K562 (cell line): ENCODE measurements around the gene MOB3C. TPM values are rescaled to one million over a fixed set of nuclear protein-coding genes. Genes with fewer than 3 reads are reported as not detected.

Source experiments
- ATAC-seq: fragments of 200-7000 bp; cut with Tn5 transposase; 3 replicates; pipeline ENCODE4 v1.9.1; 2020; ENCODE audit warnings: moderate library complexity
- BruUV-seq: library from RNA; stranded (reverse); fragments of 400-500 nt; replicated peaks from 2 replicates; lab custom pipeline; 2021; lab: Mats Ljungman, UMichigan
- CTCF ChIA-PET: fragments of 300-600 bp; formaldehyde crosslinking; extraction: SDS; loops from one replicate; lab custom pipeline; 2021; ENCODE audit warnings: low intra/inter-chr PET ratio; lab: Yijun Ruan, JAX
- POLR2A ChIA-PET: fragments of 300-600, 350-650 bp; sonication (Branson Sonifier 250); formaldehyde crosslinking; extraction: SDS; loops from one replicate; lab custom pipeline; 2021; ENCODE audit warnings: antibody characterized with exemption, inconsistent platforms; lab: Yijun Ruan, JAX
- DNase-seq, 4 experiments: peaks; one replicate each; pipeline versions ENCODE4 v3.0.0 to v3.0.0-alpha.2; 2011 to 2018; ENCODE audit warnings: low spot score in 3 of 4, mixed read lengths in 3 of 4; ENCODE audit errors: extremely low read depth in 1 of 4
- FAIRE-seq: peaks from 2 replicates; lab custom pipeline; 2011; peaks lifted over from hg19 to GRCh38; lab: Jason Lieb, UNC
- H2AFZ ChIP-seq: 2 replicates; pipeline ENCODE4 v1.6.0; 2011; ENCODE audit warnings: low read depth, low read length, control low read depth, inconsistent platforms
- H3K27ac ChIP-seq: fragments of 200-600 bp; 3 replicates; pipeline ENCODE4 v1.8.0; 2011; ENCODE audit warnings: low read depth, mild to moderate bottlenecking, control low read depth, inconsistent platforms, low read length, moderate library complexity, mixed read lengths; ENCODE audit errors: extremely low read depth
- H3K27me3 ChIP-seq, 2 experiments: fragments of 300-600 bp in 1 of 2; 2 replicates in 1 of 2; 3 replicates in 1 of 2; pipeline versions ENCODE4 v1.6.0 to v1.8.0; 2011; ENCODE audit warnings: inconsistent platforms in 2 of 2, low read length in 2 of 2, mild to moderate bottlenecking in 1 of 2, mixed read lengths in 1 of 2, moderate library complexity in 1 of 2; ENCODE audit not compliant: control insufficient read depth in 2 of 2, insufficient read depth in 2 of 2
- H3K36me3 ChIP-seq: fragments of 300-600 bp; 3 replicates; pipeline ENCODE4 v1.8.0; 2011; ENCODE audit warnings: mild to moderate bottlenecking, low read length, inconsistent platforms; ENCODE audit not compliant: control insufficient read depth, insufficient read depth
- H3K4me1 ChIP-seq, 2 experiments: fragments of 200-600 bp in 1 of 2; replicated peaks in 1 of 2; 2 replicates in 1 of 2; 3 replicates in 1 of 2; pipeline versions ENCODE4 v1.5.1 to v1.8.0; 2011; ENCODE audit warnings: inconsistent platforms in 2 of 2, low read length in 2 of 2, mild to moderate bottlenecking in 1 of 2, mixed read lengths in 1 of 2, moderate library complexity in 1 of 2; ENCODE audit not compliant: control insufficient read depth in 2 of 2, insufficient read depth in 2 of 2
- H3K4me2 ChIP-seq: 2 replicates; pipeline ENCODE4 v1.6.1; 2011; ENCODE audit warnings: low read length, control low read depth, inconsistent platforms, mixed read lengths; ENCODE audit not compliant: insufficient read depth
- H3K4me3 ChIP-seq: fragments of 200-600 bp; sonication (generic), shearing (Covaris generic); 2 replicates; pipeline ENCODE4 v1.5.1; 2016; ENCODE audit warnings: control low read depth, inconsistent platforms
- H3K79me2 ChIP-seq: fragments of 200-600 bp; 3 replicates; pipeline ENCODE4 v1.8.0; 2011; ENCODE audit warnings: low read length, inconsistent platforms; ENCODE audit not compliant: control insufficient read depth, insufficient read depth
- H3K9ac ChIP-seq, 2 experiments: 2 replicates each; pipeline versions ENCODE4 v1.6.0 to v1.6.1; 2011; ENCODE audit warnings: low read depth in 2 of 2, low read length in 2 of 2, control low read depth in 1 of 2, inconsistent platforms in 1 of 2, mild to moderate bottlenecking in 1 of 2, mixed read lengths in 1 of 2; ENCODE audit not compliant: insufficient read depth in 1 of 2
- H3K9me1 ChIP-seq: one replicate; pipeline ENCODE4 v1.6.0; 2011; ENCODE audit warnings: inconsistent platforms, mild to moderate bottlenecking, low read length, moderate library complexity; ENCODE audit not compliant: control insufficient read depth, insufficient read depth
- H3K9me3 ChIP-seq: replicated peaks from 2 replicates; pipeline ENCODE4 v1.5.1; 2011; ENCODE audit warnings: low read depth, low read length, inconsistent platforms; ENCODE audit not compliant: control insufficient read depth, insufficient read depth
- H4K20me1 ChIP-seq: replicated peaks from 2 replicates; pipeline ENCODE4 v1.6.1; 2011; ENCODE audit warnings: low read length, inconsistent platforms, mixed read lengths; ENCODE audit not compliant: control insufficient read depth, insufficient read depth
- E2F5 ChIP-seq: sonication (generic); formaldehyde crosslinking; IDR thresholded peaks from 2 replicates; pipeline ENCODE4 v1.8.0; 2022; ENCODE audit warnings: mild to moderate bottlenecking, missing genetic modification reagents
- KAT7 ChIP-seq: sonication (generic); formaldehyde crosslinking; IDR thresholded peaks from 2 replicates; pipeline ENCODE4 v1.8.0; 2022; ENCODE audit warnings: missing genetic modification reagents, mild to moderate bottlenecking, borderline replicate concordance
- THRAP3 ChIP-seq: fragments of 450-650 bp; IDR thresholded peaks from 2 replicates; pipeline ENCODE4 v1.6.1; 2016; ENCODE audit warnings: mild to moderate bottlenecking, inconsistent platforms, borderline replicate concordance
- ZNF174 ChIP-seq: fragments of 250-450 bp; sonication (Bioruptor Pico); IDR thresholded peaks from 2 replicates; pipeline ENCODE4 v1.4.0; 2020; ENCODE audit warnings: mild to moderate bottlenecking
- ZNF778 ChIP-seq: fragments of 450-650 bp; formaldehyde crosslinking; IDR thresholded peaks from 2 replicates; pipeline ENCODE4 v1.4.0; 2020; ENCODE audit warnings: mild to moderate bottlenecking, moderate library complexity
- WGBS: fragments of 100-300 bp; shearing (Covaris generic); methylation state at CpG from one replicate; pipeline ENCODE4 v1.1.6; 2016; ENCODE audit warnings: low coverage, mixed read lengths; ENCODE audit not compliant: insufficient coverage; ENCODE audit errors: missing lambda C conversion rate; 5-methylcytosine and 5-hydroxymethylcytosine counted together
- in situ Hi-C: fragments of 300-500 bp; cut with MboI; formaldehyde crosslinking; loops from 4 replicates; pipeline ENCODE4 v1.15.0; 2018; ENCODE audit warnings: inconsistent platforms, mixed read lengths
- intact Hi-C: fragments of 100-400 bp; cut with micrococcal nuclease; formaldehyde crosslinking; loops from 2 replicates; pipeline ENCODE4 v1.14.2; 2022
- polyA plus RNA-seq, 8 experiments: library from polyadenylated mRNA; depleted of rRNA in 4 of 8; stranded (reverse) in 5 of 8; unstranded in 3 of 8; fragments of >200 nt; fragmentation: Nextera tagmentation in 2 of 8; fragmentation: Illumina TruSeq in 1 of 8; extraction: Ambion mirVana in 2 of 8; extraction: Trizol in 1 of 8; gene quantifications; 2 replicates each; pipeline versions ENCODE4 v1.2.1 to v1.2.3, GENCODE V29; 2011 to 2014; ENCODE audit warnings: inconsistent platforms in 1 of 8, missing spikeins in 1 of 8
- total RNA-seq, 7 experiments: library from RNA; depleted of rRNA in 6 of 7; stranded (reverse); fragments of >200 nt in 6 of 7; fragmentation: Illumina TruSeq in 2 of 7; extraction: Trizol in 2 of 7; gene quantifications; 2 replicates each; pipeline versions ENCODE4 v1.2.1 to v1.2.3, GENCODE V29; 2011 to 2021; ENCODE audit warnings: low replicate concordance in 1 of 7
- TF ChIP-seq, protein P1 (sequence below): sonication (generic); IDR thresholded peaks from 2 replicates; pipeline ENCODE4 v1.6.1; 2016
- TF ChIP-seq, protein P2 (sequence below): fragments of 250-450 bp; sonication (Bioruptor Pico); IDR thresholded peaks from 2 replicates; pipeline ENCODE4 v1.5.0; 2020; ENCODE audit warnings: mild to moderate bottlenecking
- TF ChIP-seq, protein P3 (sequence below), 2 experiments: IDR thresholded peaks; 2 replicates each; pipeline ENCODE4 v1.6.1; 2011; ENCODE audit warnings: borderline replicate concordance in 1 of 2, control low read depth in 1 of 2, low read depth in 1 of 2, low read length in 1 of 2, mild to moderate bottlenecking in 1 of 2, mixed read lengths in 1 of 2, moderate library complexity in 1 of 2; ENCODE audit not compliant: insufficient read depth in 1 of 2, insufficient read length in 1 of 2, poor library complexity in 1 of 2, severe bottlenecking in 1 of 2; ENCODE audit errors: extremely low read depth in 1 of 2

Gene MOB3C
- total and polyA plus RNA-seq, 9 of the 15 experiments (the other 6 are each of a cell fraction or from before 2014, with no cell fraction given), result 1.0 to 7.5 (median 3.7) TPM

DNA sequence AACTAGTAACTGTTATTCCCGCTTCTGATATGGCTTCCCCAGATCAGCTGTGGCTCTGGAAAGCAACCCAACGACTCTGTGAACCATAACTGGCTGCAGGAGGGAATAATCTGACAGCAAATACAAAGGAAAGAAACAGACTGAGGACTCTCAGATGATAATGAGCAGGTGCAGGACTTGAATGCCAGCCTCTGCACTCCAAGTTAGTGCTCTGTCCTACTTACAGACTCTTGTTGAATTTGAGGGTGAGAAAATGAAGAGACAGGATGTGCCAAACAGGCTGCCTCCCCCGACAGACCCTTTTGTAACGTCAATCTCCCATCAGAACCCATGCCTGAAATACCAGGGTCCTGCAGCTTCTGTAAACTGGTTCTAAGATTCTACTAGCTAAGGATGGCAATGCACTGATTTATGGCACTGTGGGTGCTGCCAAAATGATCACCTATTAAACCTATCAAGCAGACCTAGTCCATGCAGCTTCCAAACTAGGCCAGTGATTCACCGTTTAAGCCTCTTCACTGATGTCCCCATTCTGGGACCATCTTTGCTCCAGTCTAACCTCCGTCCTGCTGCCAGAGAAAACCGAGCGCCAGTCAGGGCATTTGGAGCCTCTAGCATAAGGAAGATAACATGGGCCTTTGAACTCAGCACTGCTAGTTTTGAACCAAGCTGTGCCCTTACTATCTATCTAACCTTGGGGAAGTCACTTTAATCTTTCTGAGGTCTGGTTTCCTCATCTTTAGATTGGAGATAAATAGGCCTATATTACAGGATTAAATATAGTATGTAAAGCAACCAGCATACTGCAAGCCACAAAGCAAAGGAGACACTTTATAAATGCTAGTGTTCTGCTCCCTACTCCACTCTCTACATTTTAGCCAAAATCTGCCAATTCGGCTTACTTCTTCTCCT, 17.3 kb downstream of the MOB3C start:
- FAIRE-seq (no peak), DNase-seq (no peak), ATAC-seq (no peak)
- no peaks in the 10 kb centered on the region for H3K27me3 ChIP-seq
- H3K36me3 ChIP-seq, result peaks cover 5% of the 10 kb centered on the region; the same call in 1 of the 3 replicates
- ChIA-PET POLR2A (interaction anchor here (1.8 to 3.4 kb wide), 2 partner anchors 9 to 76 kb away, joined by 3 to 19 read pairs; no protein-coding TSS in a partner anchor), CTCF (no interaction called here)
- no peak overlapping the region for H3K27ac ChIP-seq
- in situ Hi-C loops, result no loop called here
- H2AFZ ChIP-seq, result no peak overlapping the region
- TF ChIP-seq, protein P1, sequence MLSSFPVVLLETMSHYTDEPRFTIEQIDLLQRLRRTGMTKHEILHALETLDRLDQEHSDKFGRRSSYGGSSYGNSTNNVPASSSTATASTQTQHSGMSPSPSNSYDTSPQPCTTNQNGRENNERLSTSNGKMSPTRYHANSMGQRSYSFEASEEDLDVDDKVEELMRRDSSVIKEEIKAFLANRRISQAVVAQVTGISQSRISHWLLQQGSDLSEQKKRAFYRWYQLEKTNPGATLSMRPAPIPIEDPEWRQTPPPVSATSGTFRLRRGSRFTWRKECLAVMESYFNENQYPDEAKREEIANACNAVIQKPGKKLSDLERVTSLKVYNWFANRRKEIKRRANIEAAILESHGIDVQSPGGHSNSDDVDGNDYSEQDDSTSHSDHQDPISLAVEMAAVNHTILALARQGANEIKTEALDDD, result peak; percentile 23; the same call in 1 of the 2 replicates
- TF ChIP-seq KAT7 (CRISPR knock-in tag) (no peak), THRAP3 (no peak), ZNF174 (CRISPR knock-in tag) (no peak), E2F5 (CRISPR knock-in tag) (no peak), ZNF778 (CRISPR knock-in tag) (no peak)
- TF ChIP-seq, protein P2, sequence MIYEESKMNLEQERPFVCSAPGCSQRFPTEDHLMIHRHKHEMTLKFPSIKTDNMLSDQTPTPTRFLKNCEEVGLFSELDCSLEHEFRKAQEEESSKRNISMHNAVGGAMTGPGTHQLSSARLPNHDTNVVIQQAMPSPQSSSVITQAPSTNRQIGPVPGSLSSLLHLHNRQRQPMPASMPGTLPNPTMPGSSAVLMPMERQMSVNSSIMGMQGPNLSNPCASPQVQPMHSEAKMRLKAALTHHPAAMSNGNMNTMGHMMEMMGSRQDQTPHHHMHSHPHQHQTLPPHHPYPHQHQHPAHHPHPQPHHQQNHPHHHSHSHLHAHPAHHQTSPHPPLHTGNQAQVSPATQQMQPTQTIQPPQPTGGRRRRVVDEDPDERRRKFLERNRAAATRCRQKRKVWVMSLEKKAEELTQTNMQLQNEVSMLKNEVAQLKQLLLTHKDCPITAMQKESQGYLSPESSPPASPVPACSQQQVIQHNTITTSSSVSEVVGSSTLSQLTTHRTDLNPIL (CRISPR knock-in tag), result no peak
- TF ChIP-seq, protein P3, sequence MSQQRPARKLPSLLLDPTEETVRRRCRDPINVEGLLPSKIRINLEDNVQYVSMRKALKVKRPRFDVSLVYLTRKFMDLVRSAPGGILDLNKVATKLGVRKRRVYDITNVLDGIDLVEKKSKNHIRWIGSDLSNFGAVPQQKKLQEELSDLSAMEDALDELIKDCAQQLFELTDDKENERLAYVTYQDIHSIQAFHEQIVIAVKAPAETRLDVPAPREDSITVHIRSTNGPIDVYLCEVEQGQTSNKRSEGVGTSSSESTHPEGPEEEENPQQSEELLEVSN (IDR thresholded peaks at IDR 0.05; ENCODE audit: borderline replicate concordance in 1 of 2, extremely low read depth in 1 of 2, insufficient read depth in 1 of 2, insufficient read length in 1 of 2, low read depth in 1 of 2, low read length in 1 of 2, poor library complexity in 1 of 2, severe bottlenecking in 1 of 2), result no peak
- H4K20me1 ChIP-seq, result no peaks in the 10 kb centered on the region
- H3K9me3 ChIP-seq, result no peaks in the 10 kb centered on the region
- WGBS, result 60% methylated on average over 9 of the region's 9 CpGs
- H3K4me3 ChIP-seq, result no peak overlapping the region
- no peak overlapping the region; a peak in 1 of 4 replicates for H3K9ac ChIP-seq
- H3K4me2 ChIP-seq, result no peak overlapping the region
- peaks cover 16% of the 10 kb centered on the region for H3K79me2 ChIP-seq
- peaks cover 17 to 34% of the 10 kb centered on the region in 2 experiments for H3K4me1 ChIP-seq
- no TSS peak for BruUV-seq
- no peaks in the 10 kb centered on the region for H3K9me1 ChIP-seq
- intact Hi-C loops, result no loop called here
